ENCODE measurements around the gene CASZ1. TPM values are rescaled to one million over a fixed set of nuclear protein-coding genes. Genes with fewer than 3 reads are reported as not detected.

The CASZ1 gene
- total and polyA plus RNA-seq, 10 of the 15 experiments (the other 5 are each of a cell fraction or from before 2014, with no cell fraction given): 0.52 to 9.8 (median 3.7) TPM

GRCh38 chr1:10787286-10787685 lies 9.2 kb downstream of the CASZ1 start:
- in situ Hi-C loops (cut with MboI) (no loop called here), intact Hi-C loops (cut with micrococcal nuclease; ENCODE audit: unreplicated experiment) (no loop called here)
- no peak for TF ChIP-seq GABPA (IDR thresholded peaks at IDR 0.05; ENCODE audit: low read depth)
- no peak for TF ChIP-seq NR2C1 (IDR thresholded peaks at IDR 0.05)
- no peak for TF ChIP-seq SKIL (IDR thresholded peaks at IDR 0.05; ENCODE audit: low read depth, poor library complexity, severe bottlenecking)
- no peak for TF ChIP-seq LARP7 (IDR thresholded peaks at IDR 0.05)
- TF ChIP-seq CBX5 (IDR thresholded peaks at IDR 0.05; ENCODE audit: low read depth): no peak
- no peak for TF ChIP-seq JUNB (IDR thresholded peaks at IDR 0.05)
- TF ChIP-seq SREBF2 (IDR thresholded peaks at IDR 0.05; ENCODE audit: low read length): no peak
- TF ChIP-seq YY1 (IDR thresholded peaks at IDR 0.05; ENCODE audit: low read depth, low read length): no peak
- TF ChIP-seq ZNF207 (IDR thresholded peaks at IDR 0.05; ENCODE audit: borderline replicate concordance): no peak
- no peak for TF ChIP-seq POLR2A (IDR thresholded peaks at IDR 0.05; ENCODE audit: low read depth, low read length)
- TF ChIP-seq TCF7 (IDR thresholded peaks at IDR 0.05; ENCODE audit: borderline replicate concordance): no peak
- no peak for TF ChIP-seq ELK1 (IDR thresholded peaks at IDR 0.05; ENCODE audit: low read depth, low read length)
- no peak for TF ChIP-seq SUPT20H (IDR thresholded peaks at IDR 0.05; ENCODE audit: borderline replicate concordance, control insufficient read depth, low read depth, low read length)
- TF ChIP-seq TAF1 (IDR thresholded peaks at IDR 0.05; ENCODE audit: borderline replicate concordance, low read depth, low read length): no peak
- Histone ChIP-seq H2AFZ (ENCODE audit: control insufficient read depth, low read depth, low read length) (no peak overlapping the region), H3K36me3 (ENCODE audit: control insufficient read depth in 2 of 2, insufficient read depth in 2 of 2, low read length in 1 of 2) (no peaks in the 10 kb centered on the region), H3K9me3 (replicated peaks; ENCODE audit: control insufficient read depth, insufficient read depth, low read length) (no peaks in the 10 kb centered on the region), H3K9ac (ENCODE audit: control insufficient read depth, insufficient read depth, low read length) (no peak overlapping the region), H3K4me1 (ENCODE audit: control insufficient read depth, insufficient read depth, low read length) (no peaks in the 10 kb centered on the region), H3K79me2 (ENCODE audit: control insufficient read depth, insufficient read depth, low read length) (no peaks in the 10 kb centered on the region), H3K27me3 (replicated peaks in 1 of 2; ENCODE audit: control insufficient read depth in 2 of 2, insufficient read depth in 2 of 2, low read length in 1 of 2) (peaks cover 0 to 4% of the 10 kb centered on the region in 2 experiments; a peak in 3 of 4 replicates), H3K4me2 (ENCODE audit: control insufficient read depth, insufficient read depth) (no peak overlapping the region), H3K27ac (ENCODE audit: control insufficient read depth, insufficient read depth) (no peak overlapping the region), H3K4me3 (no peak overlapping the region), H4K20me1 (ENCODE audit: control insufficient read depth, insufficient read depth) (no peaks in the 10 kb centered on the region)
- no TSS peak for BruUV-seq (replicated peaks)
- RAD21 ChIA-PET (ENCODE audit: unreplicated experiment): no interaction called here
- POLR2A ChIA-PET: no interaction called here
- ATAC-seq (no peak), DNase-seq (ENCODE audit: low read depth, low spot score) (no peak), FAIRE-seq (no peak)
- SMC1A ChIA-PET (ENCODE audit: uncharacterized antibody, unreplicated experiment): no interaction called here
- CTCF ChIA-PET: interaction anchor here (0.9 kb wide), 1 partner anchor 131 kb away, joined by 3 read pairs; no protein-coding TSS in a partner anchor
- 60% methylated on average over 21 of the region's 21 CpGs for WGBS (ENCODE audit: insufficient coverage, insufficient replicate concordance, low lambda C conversion rate, missing lambda C conversion rate)
